Ovary (tissue), 3 donors: ENCODE data around the gene TTLL10.

ENCODE experiments used
- POLR2A ChIP-seq: fragments of 450-650 bp; IDR thresholded peaks from one replicate; pipeline ENCODE4 v1.6.1; 2017; ENCODE audit warnings: antibody characterized with exemption, mild to moderate bottlenecking, moderate library complexity
- TF ChIP-seq, protein P1 (sequence below), 3 donors: fragments of 450-650 bp in 2 of 3; fragments of 200-600 bp in 1 of 3; IDR thresholded peaks; one replicate each; pipeline versions ENCODE4 v1.5.1 to v1.8.0; 2016 to 2022; ENCODE audit warnings: antibody characterized with exemption in 3 of 3, mild to moderate bottlenecking in 1 of 3
- donor health status: DM: no; HTN: no; CAD: no.

DNA sequence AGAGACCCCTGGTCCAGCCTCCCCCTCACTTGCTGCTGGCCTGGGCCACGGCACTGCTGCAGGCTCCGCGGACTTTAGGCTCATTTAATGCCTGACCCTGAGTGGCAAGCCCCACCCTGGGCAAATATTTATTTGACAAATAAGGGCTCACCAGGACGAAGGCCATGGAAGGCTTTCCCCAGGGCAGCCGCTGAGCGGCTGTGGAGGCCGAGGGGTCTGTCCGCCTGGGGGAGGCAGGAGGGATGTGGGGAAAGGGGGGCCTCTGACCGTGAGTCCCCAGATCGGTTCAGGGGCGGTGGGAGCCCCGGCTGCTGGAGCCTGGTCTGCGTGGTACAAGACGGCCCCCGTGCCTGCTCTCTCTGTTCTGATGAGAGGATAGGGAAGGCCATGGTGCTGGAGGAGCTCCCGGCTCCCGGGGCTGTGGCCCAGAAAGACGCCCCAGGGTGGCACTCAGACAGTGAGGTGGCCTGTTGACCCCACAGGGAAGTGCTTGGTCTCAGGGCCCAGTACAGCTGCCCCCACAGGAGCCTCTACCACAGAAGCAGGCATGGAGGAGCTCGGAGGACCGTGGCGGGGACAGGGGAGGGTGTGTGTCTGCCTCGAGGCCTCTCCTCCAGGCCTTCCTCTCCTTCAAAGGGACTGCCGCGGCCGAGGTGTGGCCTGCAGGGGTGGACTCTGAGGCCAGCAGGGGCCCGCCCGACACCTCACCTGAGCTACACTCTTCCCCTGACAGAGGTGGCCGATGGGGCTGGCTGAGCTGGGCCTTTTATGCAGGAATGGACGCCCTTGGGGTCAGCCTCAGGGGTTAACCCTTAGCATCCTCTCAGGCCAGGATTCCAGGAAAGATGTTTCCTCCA lies 48.7 kb upstream of the TTLL10 start:
- TF ChIP-seq POLR2A = no peak
- TF ChIP-seq, protein P1, sequence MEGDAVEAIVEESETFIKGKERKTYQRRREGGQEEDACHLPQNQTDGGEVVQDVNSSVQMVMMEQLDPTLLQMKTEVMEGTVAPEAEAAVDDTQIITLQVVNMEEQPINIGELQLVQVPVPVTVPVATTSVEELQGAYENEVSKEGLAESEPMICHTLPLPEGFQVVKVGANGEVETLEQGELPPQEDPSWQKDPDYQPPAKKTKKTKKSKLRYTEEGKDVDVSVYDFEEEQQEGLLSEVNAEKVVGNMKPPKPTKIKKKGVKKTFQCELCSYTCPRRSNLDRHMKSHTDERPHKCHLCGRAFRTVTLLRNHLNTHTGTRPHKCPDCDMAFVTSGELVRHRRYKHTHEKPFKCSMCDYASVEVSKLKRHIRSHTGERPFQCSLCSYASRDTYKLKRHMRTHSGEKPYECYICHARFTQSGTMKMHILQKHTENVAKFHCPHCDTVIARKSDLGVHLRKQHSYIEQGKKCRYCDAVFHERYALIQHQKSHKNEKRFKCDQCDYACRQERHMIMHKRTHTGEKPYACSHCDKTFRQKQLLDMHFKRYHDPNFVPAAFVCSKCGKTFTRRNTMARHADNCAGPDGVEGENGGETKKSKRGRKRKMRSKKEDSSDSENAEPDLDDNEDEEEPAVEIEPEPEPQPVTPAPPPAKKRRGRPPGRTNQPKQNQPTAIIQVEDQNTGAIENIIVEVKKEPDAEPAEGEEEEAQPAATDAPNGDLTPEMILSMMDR (IDR thresholded peaks at IDR 0.05) = no peak
